GM21515 (cell line): ENCODE measurements around the gene RNF130.
"Not testable (repeated sequence)": the region's sequence is repeated elsewhere in the genome, so short reads cannot be mapped to it uniquely, and the experiment has no call there.

Source experiments
- ATAC-seq: cut with Tn5 transposase; IDR thresholded peaks from one replicate; pipeline ENCODE4 v1.9.1; 2021; ENCODE audit not compliant: unreplicated experiment

RNF130 gene

DNA sequence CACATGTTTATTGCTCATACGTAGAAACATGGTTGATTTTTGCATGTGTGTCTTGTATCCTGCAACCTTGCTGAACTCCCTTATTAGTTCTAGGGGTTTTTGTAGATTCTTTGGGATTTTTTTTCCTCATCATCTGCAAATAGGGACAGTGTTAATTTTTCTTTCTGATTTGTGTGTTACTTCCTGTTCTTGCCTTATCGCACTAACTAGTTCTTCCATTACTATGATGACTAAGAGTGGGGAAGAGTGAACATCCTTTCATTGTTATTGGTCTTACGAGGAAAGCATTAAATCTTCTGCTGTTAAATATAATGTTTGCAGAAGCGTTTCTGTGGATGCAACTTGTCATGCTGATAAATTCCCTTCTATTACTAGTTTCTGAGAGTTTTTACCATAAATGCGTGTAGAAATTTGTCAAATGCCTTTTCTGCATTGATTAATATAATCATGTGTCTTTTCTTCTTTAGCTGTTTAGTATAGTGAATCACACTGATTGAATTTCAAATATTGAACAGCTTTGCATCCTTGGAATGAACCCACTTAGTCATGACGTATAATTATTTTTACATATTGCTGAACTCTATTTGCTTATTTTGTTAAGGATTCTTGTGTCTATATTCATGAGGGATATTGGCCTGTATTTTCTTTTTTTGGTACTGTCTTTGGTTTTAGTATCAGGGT, 32.1 kb upstream of the RNF130 start:
- no peak for ATAC-seq

DNA sequence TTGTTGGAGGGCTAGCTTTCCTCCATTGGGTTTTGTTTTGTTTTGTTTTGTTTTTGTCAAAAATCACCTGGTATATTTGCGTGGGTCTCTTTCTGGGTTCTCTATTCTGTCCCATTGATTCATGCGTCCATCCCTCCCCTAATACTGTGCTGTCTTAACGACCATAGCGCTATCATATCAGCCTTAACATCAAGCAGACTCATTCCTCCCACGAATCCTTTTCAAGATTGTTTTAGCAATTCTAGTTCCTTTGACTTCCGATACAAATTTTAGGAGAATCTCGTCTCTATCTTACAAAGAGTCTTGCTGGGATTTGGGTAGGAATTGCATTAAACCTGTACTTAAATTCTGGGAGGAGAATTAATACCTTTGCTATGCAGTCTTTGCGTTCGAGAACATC, 31.1 kb upstream of the RNF130 start:
- no peak for ATAC-seq

DNA sequence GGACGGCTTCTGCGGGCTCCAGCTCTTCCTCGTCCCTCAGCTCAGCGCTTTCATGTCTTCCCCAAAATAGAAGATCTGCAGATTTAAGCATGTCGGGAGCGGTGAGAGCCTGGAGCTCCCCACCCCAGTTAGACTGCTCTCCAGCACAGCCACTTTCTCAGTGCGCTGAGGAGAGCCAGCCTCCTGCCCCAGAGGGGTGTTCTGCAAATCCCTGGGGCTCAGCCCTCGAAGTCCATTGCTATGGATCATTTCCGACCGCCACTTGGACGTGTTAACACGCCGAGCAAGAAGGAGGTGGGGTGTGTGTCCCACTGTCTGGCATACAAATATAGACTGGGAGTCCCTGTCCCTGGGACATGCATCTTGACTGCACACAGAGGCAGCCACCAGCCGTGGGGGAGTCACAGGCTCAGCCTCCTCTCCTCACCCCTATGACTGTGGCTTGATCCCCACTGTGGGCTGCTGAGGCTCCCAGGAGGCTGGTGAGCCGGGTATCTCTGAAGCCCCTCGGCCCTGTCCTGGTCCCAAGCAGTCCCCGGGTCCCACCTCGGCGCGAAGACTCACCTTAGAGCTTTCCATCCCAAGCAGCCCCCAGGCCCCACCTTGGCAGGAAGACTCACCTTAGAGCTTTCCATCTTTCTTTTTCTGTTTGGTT, 30.0 kb upstream of the RNF130 start:
- no peak for ATAC-seq

- ATAC-seq, result no peak
These were observed 29.3 kb upstream of the RNF130 start for GRCh38 chr5:180100621-180101450.

- no peak for ATAC-seq
These were observed 28.4 kb upstream of the RNF130 start for GRCh38 chr5:180099733-180100611.

DNA sequence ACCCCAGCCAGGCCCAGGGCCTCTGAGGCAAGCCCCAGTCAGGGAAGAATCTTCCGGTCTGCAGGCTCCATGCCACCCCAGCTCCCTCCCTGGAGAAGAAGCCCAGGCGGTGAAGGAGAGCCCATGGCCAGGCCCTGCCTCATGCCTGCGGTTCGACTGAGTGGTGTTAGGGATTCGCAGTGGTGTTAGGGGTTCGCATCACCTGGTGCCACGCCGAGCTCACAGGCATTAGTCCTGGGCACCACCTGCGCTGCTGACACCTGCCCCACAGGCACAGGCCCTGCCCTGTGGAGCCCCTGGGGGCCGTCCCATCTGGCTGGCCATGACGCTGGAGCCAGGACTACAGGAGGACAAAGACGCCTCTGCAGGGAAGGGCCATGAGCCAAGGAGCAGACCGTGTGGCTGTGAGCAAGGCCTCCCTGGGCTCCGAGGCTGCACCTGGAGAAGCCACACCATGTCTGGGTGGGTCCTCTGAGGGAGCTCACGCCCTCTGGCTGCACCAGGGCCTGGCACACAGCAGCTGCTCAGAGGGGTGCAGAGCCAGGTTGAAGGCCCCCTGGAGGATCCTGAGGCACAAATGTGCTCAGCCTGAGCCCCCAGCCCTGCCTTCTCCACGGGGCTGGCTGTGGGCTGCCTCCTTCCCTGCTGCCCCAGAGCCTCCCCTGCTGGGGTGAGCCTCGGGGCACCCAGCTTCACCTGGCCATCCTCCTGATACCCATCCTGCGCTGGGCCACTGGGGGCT, 27.6 kb upstream of the RNF130 start:
- no peak for ATAC-seq

- no peak for ATAC-seq
These were observed 27.0 kb upstream of the RNF130 start for GRCh38 chr5:180098526-180098925.

- no peak for ATAC-seq
These were observed 26.4 kb upstream of the RNF130 start for GRCh38 chr5:180097926-180098325.

GRCh38 chr5:180097163-180097894, 25.8 kb upstream of the RNF130 start:
- no peak for ATAC-seq

DNA sequence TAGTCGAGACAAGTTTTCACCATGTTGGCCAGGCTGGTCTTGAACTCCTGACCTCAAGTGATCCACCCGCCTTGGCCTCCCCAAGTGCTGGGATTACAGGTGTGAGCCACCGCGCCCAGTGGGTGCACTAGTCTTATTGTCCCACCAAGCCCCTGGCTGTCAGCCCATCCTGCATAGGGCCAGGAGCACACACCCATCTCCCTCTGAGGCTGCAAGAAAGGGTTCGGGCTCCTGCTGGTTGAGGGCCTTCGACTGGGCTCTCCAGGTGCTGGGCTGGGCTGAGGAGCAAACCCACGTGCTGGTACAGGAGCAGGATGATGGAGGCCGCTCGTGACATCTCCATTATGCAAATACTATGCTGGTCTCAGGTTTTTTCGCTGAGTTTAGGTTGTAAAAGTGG, 25.1 kb upstream of the RNF130 start:
- ATAC-seq, result no peak

GRCh38 chr5:180095545-180095944, 24.0 kb upstream of the RNF130 start:
- ATAC-seq, result no peak

DNA sequence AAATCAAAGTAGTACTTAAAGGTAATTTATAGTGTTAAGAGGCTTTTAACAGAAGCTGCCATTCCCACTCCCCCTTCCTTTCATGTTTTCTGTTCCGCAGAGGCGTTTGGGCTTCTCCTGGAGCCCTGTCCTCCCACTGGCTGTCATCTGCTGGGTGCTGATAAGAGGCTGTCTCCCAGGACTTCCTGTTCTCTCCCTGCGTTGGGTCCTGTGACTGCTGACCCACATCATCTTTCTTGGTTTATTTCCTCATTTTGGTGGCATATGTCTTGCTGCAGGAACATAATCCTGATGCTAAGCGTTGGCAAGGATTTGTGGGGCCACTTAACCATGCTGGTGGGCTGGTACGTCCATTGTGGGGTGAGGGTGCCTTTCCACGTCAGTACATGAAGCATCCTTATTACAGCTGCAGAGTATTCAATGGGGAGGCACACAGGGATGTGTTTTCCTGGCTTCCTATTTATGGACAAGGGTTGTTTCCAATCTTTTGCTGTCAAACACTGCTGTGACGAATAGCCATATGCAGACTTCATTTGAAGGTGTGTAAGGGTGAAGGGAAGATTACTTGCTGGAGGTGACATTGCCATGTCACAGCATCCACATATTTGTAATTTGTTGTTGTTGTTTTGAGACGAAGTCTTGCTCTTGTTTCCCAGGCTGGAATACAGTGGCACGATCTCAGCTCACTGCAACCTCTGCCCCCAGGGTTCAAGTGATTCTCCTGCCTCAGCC, 22.3 kb upstream of the RNF130 start:
- ATAC-seq, result no peak

- ATAC-seq, result no peak
These were observed 21.7 kb upstream of the RNF130 start for GRCh38 chr5:180093241-180093640.

GRCh38 chr5:180090769-180091546, 19.4 kb upstream of the RNF130 start:
- ATAC-seq, result no peak

- ATAC-seq, result no peak
These were observed 18.7 kb upstream of the RNF130 start for GRCh38 chr5:180090098-180090768.

GRCh38 chr5:180089628-180090027, 18.1 kb upstream of the RNF130 start:
- not testable (repeated sequence) for ATAC-seq

GRCh38 chr5:180088561-180088960, 17.0 kb upstream of the RNF130 start:
- ATAC-seq, result no peak
